HL-60 (cell line): ENCODE measurements around the gene TAF9.

Source experiments
- DNase-seq, 2 experiments: peaks; one replicate each; pipeline ENCODE4 v3.0.0-alpha.2; 2010 to 2020; ENCODE audit warnings: low read depth in 1 of 2, low spot score in 1 of 2
- H3K27ac ChIP-seq: fragments of 250-450 bp; sonication (Bioruptor Pico); replicated peaks from 2 replicates; pipeline ENCODE4 v1.5.1; 2020; ENCODE audit warnings: mild to moderate bottlenecking, moderate library complexity
- H3K27me3 ChIP-seq: fragments of 250-450 bp; sonication (Bioruptor Pico); 2 replicates; pipeline ENCODE4 v1.5.1; 2021; ENCODE audit warnings: mild to moderate bottlenecking, moderate library complexity; ENCODE audit not compliant: insufficient read depth, poor library complexity, severe bottlenecking
- H3K4me3 ChIP-seq: replicated peaks from 2 replicates; pipeline ENCODE4 v1.5.1; 2011; ENCODE audit warnings: mild to moderate bottlenecking, control low read depth, low read length; ENCODE audit not compliant: insufficient read depth
- GABPA ChIP-seq: IDR thresholded peaks from 2 replicates; pipeline ENCODE4 v1.6.1; 2012; ENCODE audit warnings: low read depth
- POLR2AphosphoS5 ChIP-seq: IDR thresholded peaks from 2 replicates; pipeline ENCODE4 v1.6.1; 2012; ENCODE audit warnings: low read depth
- SPI1 ChIP-seq: IDR thresholded peaks from 2 replicates; pipeline ENCODE4 v1.6.1; 2012; ENCODE audit warnings: low read depth, mild to moderate bottlenecking, borderline replicate concordance
- TF ChIP-seq, protein P1 (sequence below): IDR thresholded peaks from 2 replicates; pipeline ENCODE4 v1.6.1; 2012; ENCODE audit warnings: low read depth; ENCODE audit not compliant: insufficient replicate concordance
- TF ChIP-seq, protein P2 (sequence below): IDR thresholded peaks from one replicate; pipeline ENCODE4 v1.5.1; 2011; ENCODE audit warnings: low read length, control low read depth, inconsistent platforms; ENCODE audit not compliant: insufficient read depth

TAF9 gene

GRCh38 chr5:69329905-69330489 is 39.3 kb downstream of the TAF9 start:
- H3K27me3 ChIP-seq: no peaks in the 10 kb centered on the region
- H3K4me3 ChIP-seq: no peak overlapping the region
- DNase-seq: no peak
- TF ChIP-seq, protein P1, sequence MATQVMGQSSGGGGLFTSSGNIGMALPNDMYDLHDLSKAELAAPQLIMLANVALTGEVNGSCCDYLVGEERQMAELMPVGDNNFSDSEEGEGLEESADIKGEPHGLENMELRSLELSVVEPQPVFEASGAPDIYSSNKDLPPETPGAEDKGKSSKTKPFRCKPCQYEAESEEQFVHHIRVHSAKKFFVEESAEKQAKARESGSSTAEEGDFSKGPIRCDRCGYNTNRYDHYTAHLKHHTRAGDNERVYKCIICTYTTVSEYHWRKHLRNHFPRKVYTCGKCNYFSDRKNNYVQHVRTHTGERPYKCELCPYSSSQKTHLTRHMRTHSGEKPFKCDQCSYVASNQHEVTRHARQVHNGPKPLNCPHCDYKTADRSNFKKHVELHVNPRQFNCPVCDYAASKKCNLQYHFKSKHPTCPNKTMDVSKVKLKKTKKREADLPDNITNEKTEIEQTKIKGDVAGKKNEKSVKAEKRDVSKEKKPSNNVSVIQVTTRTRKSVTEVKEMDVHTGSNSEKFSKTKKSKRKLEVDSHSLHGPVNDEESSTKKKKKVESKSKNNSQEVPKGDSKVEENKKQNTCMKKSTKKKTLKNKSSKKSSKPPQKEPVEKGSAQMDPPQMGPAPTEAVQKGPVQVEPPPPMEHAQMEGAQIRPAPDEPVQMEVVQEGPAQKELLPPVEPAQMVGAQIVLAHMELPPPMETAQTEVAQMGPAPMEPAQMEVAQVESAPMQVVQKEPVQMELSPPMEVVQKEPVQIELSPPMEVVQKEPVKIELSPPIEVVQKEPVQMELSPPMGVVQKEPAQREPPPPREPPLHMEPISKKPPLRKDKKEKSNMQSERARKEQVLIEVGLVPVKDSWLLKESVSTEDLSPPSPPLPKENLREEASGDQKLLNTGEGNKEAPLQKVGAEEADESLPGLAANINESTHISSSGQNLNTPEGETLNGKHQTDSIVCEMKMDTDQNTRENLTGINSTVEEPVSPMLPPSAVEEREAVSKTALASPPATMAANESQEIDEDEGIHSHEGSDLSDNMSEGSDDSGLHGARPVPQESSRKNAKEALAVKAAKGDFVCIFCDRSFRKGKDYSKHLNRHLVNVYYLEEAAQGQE: no peak
- TF ChIP-seq SPI1 (no peak), GABPA (no peak), POLR2AphosphoS5 (no peak)
- TF ChIP-seq, protein P2, sequence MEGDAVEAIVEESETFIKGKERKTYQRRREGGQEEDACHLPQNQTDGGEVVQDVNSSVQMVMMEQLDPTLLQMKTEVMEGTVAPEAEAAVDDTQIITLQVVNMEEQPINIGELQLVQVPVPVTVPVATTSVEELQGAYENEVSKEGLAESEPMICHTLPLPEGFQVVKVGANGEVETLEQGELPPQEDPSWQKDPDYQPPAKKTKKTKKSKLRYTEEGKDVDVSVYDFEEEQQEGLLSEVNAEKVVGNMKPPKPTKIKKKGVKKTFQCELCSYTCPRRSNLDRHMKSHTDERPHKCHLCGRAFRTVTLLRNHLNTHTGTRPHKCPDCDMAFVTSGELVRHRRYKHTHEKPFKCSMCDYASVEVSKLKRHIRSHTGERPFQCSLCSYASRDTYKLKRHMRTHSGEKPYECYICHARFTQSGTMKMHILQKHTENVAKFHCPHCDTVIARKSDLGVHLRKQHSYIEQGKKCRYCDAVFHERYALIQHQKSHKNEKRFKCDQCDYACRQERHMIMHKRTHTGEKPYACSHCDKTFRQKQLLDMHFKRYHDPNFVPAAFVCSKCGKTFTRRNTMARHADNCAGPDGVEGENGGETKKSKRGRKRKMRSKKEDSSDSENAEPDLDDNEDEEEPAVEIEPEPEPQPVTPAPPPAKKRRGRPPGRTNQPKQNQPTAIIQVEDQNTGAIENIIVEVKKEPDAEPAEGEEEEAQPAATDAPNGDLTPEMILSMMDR: no peak
- H3K27ac ChIP-seq: no peak overlapping the region

DNA sequence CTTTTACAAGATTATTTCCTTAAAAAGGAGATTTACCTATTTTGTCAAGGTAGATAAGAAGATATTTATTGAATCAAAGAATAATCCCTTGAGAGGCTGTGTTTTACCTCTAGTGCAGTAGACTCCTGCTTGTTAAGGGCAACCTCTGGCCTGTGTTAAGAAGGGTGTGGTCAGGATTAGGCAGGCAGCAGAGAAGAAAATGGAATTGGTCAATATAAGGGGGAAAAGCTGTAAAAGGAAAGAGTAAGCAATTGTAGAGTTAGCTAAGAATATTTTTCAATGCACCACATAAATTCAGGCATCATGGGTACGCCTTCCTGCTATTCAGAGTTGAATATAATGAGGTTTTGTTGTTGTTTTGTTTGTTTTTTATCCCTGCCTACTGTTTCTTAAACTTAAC is 43.0 kb downstream of the TAF9 start:
- no peak for DNase-seq
- Histone ChIP-seq H3K27me3 (no peaks in the 10 kb centered on the region), H3K4me3 (no peak overlapping the region), H3K27ac (no peak overlapping the region)
- TF ChIP-seq SPI1 (no peak), POLR2AphosphoS5 (no peak), GABPA (no peak)
- TF ChIP-seq, protein P2: no peak
- TF ChIP-seq, protein P1: no peak

DNA sequence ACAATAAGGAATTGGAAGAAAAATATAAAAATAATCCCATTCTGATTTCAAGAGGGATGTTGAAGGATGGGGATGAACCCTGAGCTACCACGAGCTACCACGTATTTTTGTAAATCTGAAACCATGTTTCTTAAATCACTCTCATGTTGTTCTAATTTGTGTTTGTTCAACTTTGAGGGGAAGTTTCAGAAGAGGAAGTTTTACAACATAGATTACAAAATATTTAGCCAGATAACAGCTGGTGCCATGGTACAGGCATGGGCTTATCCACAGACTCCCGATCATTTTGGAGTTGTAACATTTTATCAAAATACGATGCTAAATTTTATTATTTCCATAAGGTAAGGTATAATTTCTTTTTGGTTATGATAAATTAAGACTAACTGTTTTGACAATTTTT is 51.9 kb downstream of the TAF9 start:
- Histone ChIP-seq H3K27ac (peak overlapping the region; percentile 51), H3K27me3 (no peaks in the 10 kb centered on the region), H3K4me3 (no peak overlapping the region)
- peak in 1 of 2 experiments; percentile 14 for DNase-seq
- TF ChIP-seq POLR2AphosphoS5 (no peak), GABPA (no peak), SPI1 (no peak)
- TF ChIP-seq, protein P2: no peak
- TF ChIP-seq, protein P1: no peak
